HG02571 (cell line): Measurements from ENCODE around the gene DNAJC15.

Source experiments
- ATAC-seq: cut with Tn5 transposase; IDR thresholded peaks from one replicate; pipeline ENCODE4 v1.9.1; 2021; ENCODE audit warnings: mild to moderate bottlenecking, moderate library complexity; ENCODE audit not compliant: unreplicated experiment

Gene DNAJC15

DNA sequence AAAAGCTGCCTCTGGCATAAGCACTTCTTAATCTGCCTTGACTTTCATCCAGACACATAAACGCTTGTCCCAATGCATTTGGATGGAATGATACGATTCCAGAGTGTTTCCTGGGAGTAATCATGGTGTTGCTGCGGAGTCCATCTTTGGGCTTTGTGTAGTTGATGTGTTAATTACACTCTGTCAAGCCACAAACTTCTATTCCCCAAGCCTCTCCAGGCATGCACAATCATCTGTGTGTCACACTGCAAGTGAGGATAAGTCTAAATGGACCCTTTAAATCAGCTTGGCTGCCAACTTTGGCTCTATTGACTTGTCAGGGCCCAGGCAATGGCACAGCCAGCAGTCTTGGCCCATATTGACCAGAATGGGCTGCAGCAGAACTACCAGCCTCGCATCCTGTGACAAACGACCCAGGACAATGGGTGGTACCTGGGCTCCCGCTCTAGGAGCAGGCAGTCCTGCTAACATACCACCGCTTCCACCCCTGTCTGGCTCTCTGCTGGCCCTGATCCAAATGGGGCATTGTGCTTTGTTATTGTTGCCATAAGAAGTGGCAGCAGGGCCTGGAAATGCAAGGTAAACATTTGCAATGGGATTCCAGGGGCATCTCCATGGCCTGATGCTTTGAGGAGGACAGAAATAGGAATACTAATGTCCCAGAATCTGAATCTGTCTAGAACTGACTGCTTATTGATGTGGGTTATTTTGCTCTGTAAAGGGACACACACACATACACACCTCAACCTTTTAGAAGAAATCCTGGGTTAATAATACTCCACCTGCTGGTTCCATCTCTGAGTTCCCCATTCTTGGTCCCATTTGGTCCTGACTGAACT lies 127.2 kb downstream of the DNAJC15 start:
- no peak for ATAC-seq

DNA sequence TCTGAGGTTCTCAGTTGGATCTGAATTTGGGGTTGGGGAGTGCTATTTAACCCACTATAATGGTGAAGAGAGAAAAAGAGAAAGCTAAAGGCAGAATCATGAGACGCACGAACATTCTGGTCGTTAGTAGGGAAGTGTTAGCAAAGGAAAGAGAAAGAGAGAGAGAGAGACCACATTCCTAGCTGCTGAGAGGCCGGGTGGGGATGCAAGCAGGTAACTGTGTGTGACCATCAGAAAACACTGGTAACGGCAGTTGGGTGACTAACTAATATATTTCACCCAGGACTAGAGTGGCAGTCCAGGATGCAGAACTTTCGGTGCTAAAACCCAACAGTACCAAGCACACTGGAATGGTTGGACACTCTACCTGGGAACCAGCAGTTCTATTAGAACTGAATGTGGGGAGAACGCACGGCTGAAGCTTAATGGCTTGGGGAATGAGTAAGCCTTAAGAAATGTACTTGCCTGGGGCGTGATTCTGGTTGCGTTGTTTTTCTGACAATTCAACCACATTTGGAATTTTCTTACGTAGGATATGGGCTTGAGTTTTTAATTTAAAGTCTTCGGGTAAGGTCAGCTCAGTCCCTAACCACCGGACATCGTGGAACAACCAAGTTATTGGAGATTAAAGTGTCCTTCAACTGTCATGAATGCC lies 130.2 kb downstream of the DNAJC15 start:
- no peak for ATAC-seq

DNA sequence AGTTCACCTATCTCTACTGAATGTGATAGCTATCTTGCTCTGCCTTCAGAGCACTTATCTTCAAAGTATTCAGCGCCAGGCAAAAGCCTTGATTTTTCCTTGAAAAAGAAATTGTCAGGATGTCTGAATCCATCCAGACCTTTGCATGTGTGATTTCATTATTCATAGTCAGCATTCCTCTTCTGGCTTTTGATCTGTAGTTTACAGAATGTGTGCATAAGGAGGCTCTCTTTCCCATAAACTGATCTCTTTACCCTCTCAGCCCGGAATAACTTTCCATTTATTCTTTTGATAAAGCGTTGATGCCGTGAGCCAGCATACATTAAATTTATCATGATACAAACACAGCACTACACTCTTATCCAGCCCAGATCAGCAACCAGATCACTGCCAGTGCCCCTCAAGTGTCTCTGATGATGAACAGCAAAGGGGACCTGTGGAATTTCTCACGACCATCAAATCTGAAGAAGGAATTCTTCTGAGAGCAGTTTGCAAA lies 130.8 kb downstream of the DNAJC15 start:
- no peak for ATAC-seq

DNA sequence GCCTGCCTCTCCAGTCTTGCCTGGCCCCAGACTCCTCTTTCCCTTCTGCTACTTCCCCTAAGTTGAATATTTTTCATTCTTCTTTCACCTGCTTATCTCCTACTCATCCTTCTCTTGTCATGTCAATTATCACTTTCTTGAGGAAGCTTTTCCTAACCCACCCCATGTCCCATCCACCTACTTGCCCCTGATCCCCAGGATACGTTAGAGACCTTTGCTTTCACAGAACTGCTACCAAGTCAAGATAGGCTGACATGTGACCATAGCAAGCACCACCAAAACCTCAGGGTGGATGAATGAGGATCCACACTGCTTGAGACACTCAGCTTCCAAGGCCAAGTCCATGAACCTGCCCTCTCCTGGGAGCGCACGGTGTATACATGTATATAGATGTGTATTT lies 131.5 kb downstream of the DNAJC15 start:
- ATAC-seq: no peak

DNA sequence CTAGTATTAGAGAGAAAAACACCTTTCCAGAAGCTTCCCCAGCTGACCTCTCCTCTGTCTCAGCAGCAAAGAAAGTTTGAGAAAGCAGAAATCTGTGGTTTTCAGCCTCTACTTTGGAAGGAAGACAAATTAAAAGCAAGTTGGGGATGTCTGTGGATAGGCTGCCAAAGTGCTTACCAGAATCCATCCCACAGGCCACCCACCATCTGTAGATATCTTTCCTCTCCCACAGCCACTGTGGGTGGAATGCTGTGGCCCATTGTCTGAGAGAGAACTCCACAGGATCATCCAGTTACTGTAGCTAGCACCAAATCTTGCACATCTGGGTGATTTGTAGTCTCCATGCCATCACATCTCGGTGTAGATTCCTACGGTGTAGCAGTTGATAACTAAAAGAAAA lies 133.5 kb downstream of the DNAJC15 start:
- no peak for ATAC-seq

DNA sequence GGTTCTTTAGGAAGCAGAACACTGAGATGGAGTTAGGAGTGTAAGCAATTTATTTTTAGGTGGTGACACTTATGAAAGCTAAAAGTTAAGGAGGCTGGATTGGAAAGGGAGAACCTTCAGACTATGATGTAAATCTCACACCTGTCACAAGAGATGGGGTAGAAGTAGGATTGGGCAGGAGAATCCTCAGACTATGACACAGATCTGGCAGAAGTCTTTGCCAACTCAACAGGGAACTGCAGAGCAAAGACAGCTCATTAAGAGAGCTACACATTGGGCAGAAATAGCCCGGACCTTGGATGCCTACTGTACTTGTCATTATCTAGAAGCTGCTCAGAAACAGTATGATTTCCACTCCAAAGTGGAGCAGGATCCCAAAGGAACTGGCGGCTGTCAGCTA lies 134.4 kb downstream of the DNAJC15 start:
- no peak for ATAC-seq

DNA sequence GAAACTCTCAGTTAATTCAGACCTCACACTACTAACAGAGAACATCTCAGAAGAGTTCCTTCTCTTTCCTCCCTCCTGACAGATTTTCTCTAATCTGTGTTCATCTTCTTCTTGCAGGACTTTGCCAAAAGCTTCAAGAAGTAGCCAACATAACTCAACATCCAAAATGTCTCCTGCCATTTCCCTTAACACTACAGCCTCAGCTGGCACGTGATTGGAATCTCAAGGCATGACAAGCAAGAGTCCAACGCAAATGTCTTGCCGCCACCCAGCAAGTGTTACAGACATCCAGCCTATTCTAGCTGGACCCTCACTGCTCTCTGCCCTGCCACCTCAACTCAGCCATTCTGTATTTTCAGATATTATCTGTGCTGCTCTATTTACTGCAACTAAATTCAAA lies 135.1 kb downstream of the DNAJC15 start:
- no peak for ATAC-seq

DNA sequence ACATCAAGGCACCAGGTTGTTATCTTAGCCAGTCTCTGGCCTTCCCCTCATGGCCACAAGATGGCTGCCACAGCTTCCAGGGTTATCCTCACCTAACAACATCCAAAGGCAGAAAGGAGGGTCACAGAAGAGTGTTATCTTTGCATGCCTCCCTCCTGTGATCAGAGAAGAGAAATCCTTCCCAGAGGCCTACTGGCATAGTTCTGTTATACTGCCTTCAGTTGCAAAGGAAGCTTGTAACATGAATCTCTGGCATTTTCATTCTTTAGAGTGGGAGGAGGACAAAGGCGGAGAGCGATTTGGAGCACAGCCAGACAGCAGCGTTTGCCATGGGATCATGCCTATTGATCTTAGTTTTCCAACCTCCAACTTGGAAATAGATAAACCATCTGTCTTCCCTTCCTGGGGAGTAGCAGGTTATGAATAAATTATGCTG lies 135.7 kb downstream of the DNAJC15 start:
- ATAC-seq: no peak
